Prostate gland (tissue), 2 donors: Measurements from ENCODE around the gene MR1. TPM values are rescaled to one million over a fixed set of nuclear protein-coding genes. Genes with fewer than 3 reads are reported as not detected.

Experiments used
- DNase-seq: peaks from one replicate; pipeline ENCODE4 v3.0.0-alpha.2; 2019; ENCODE audit warnings: low spot score
- H3K27ac ChIP-seq, 2 donors: fragments of 200-600 bp; sonication (generic); 2 replicates each; pipeline ENCODE4 v1.5.1; 2017 to 2019
- H3K27me3 ChIP-seq: fragments of 200-600 bp; sonication (generic); replicated peaks from 2 replicates; pipeline ENCODE4 v1.5.1; 2019; ENCODE audit not compliant: insufficient read depth
- H3K36me3 ChIP-seq, 2 donors: fragments of 200-600 bp; sonication (generic); 1 replicate in 1 of 2; 2 replicates in 1 of 2; pipeline versions ENCODE4 v1.5.1 to v1.8.1; 2017 to 2019
- H3K4me1 ChIP-seq: fragments of 200-600 bp; sonication (generic); replicated peaks from 2 replicates; pipeline ENCODE4 v1.5.1; 2019
- H3K4me3 ChIP-seq, 2 donors: fragments of 200-600 bp; sonication (generic); 2 replicates each; pipeline ENCODE4 v1.5.1; 2017 to 2019
- H3K9me3 ChIP-seq: fragments of 200-600 bp; sonication (generic); 2 replicates; pipeline ENCODE4 v1.5.1; 2017
- POLR2A ChIP-seq: fragments of 450-650 bp; IDR thresholded peaks from one replicate; pipeline ENCODE4 v1.6.1; 2016; ENCODE audit warnings: antibody characterized with exemption, mild to moderate bottlenecking
- POLR2AphosphoS5 ChIP-seq: sonication (generic); formaldehyde crosslinking; IDR thresholded peaks from one replicate; pipeline ENCODE4 v1.6.1; 2017; ENCODE audit warnings: antibody characterized with exemption
- WGBS: methylation state at CpG from one replicate; pipeline ENCODE4 v1.1.5; 2018; 5-methylcytosine and 5-hydroxymethylcytosine counted together
- intact Hi-C: fragments of 100-400 bp; cut with DNase I; formaldehyde crosslinking; loops from one replicate; pipeline ENCODE4 v1.14.2; 2022
- total RNA-seq, 2 donors: library from RNA; depleted of rRNA; stranded (reverse); fragments of >200 nt; gene quantifications; one replicate each; pipeline ENCODE4 v1.1.0, GENCODE V29; 2016
- TF ChIP-seq, protein P1 (sequence below), 4 experiments: fragments of 200-600 bp in 2 of 4; fragments of 450-650 bp in 2 of 4; sonication (generic) in 2 of 4; IDR thresholded peaks; 1 replicate in 3 of 4; 2 replicates in 1 of 4; pipeline ENCODE4 v1.5.1; 2016 to 2019; ENCODE audit warnings: antibody characterized with exemption in 4 of 4, mild to moderate bottlenecking in 2 of 4, moderate library complexity in 2 of 4

The MR1 gene
- total RNA-seq, 2 donors from 2014 or later = 14.3 to 17.5 TPM

DNA sequence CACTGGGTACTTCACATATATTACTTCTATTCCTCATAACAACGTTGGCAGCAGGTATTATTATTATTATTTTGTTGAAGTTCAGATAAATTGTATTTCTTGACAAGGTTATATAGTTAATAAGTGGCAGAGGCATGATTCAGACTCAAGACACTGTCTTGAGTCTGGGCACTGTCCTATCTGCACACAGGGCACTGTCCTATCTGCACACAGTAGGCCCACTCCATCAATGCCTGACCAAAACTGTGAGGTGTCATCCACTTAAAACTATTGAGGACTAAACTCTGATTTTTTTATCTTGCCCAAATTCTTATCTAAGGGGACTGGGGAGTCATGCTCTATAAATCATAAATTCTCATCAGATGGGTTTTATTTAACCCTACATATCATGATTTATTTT is 30.9 kb downstream of the MR1 start:
- H3K4me1 ChIP-seq = no peaks in the 10 kb centered on the region
- H3K9me3 ChIP-seq = no peaks in the 10 kb centered on the region
- H3K27me3 ChIP-seq = no peaks in the 10 kb centered on the region
- TF ChIP-seq, protein P1, sequence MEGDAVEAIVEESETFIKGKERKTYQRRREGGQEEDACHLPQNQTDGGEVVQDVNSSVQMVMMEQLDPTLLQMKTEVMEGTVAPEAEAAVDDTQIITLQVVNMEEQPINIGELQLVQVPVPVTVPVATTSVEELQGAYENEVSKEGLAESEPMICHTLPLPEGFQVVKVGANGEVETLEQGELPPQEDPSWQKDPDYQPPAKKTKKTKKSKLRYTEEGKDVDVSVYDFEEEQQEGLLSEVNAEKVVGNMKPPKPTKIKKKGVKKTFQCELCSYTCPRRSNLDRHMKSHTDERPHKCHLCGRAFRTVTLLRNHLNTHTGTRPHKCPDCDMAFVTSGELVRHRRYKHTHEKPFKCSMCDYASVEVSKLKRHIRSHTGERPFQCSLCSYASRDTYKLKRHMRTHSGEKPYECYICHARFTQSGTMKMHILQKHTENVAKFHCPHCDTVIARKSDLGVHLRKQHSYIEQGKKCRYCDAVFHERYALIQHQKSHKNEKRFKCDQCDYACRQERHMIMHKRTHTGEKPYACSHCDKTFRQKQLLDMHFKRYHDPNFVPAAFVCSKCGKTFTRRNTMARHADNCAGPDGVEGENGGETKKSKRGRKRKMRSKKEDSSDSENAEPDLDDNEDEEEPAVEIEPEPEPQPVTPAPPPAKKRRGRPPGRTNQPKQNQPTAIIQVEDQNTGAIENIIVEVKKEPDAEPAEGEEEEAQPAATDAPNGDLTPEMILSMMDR (IDR thresholded peaks at IDR 0.05) = no peak
- TF ChIP-seq POLR2A (no peak), POLR2AphosphoS5 (no peak)
- H3K27ac ChIP-seq = no peak overlapping the region
- intact Hi-C loops = no loop called here
- 60% methylated on average over 1 of the region's 1 CpG for WGBS
- no peak for DNase-seq
- H3K4me3 ChIP-seq = no peak overlapping the region
- H3K36me3 ChIP-seq = no peaks in the 10 kb centered on the region

GRCh38 chr1:181073638-181074037 is 39.9 kb downstream of the MR1 start:
- intact Hi-C loops = no loop called here
- H3K9me3 ChIP-seq = no peaks in the 10 kb centered on the region
- H3K27me3 ChIP-seq = no peaks in the 10 kb centered on the region
- WGBS = 20% methylated on average over 10 of the region's 10 CpGs
- peak; percentile 84 for DNase-seq
- H3K27ac ChIP-seq = peak overlapping the region in 1 of 2 donors; percentile 15
- TF ChIP-seq, protein P1 (IDR thresholded peaks at IDR 0.05) = no peak
- peak; percentile 88 for TF ChIP-seq POLR2AphosphoS5
- no peaks in the 10 kb centered on the region for H3K4me1 ChIP-seq
- no peak overlapping the region for H3K4me3 ChIP-seq
- no peaks in the 10 kb centered on the region for H3K36me3 ChIP-seq

GRCh38 chr1:181075766-181076350 is 42.1 kb downstream of the MR1 start:
- Histone ChIP-seq H3K27me3 (no peaks in the 10 kb centered on the region), H3K9me3 (no peaks in the 10 kb centered on the region), H3K4me1 (no peaks in the 10 kb centered on the region), H3K36me3 (no peaks in the 10 kb centered on the region), H3K27ac (no peak overlapping the region), H3K4me3 (no peak overlapping the region)
- intact Hi-C loops = no loop called here
- DNase-seq = no peak
- TF ChIP-seq, protein P1 (IDR thresholded peaks at IDR 0.05) = no peak
- TF ChIP-seq POLR2AphosphoS5 (no peak), POLR2A (no peak)
- 72% methylated on average over 5 of the region's 5 CpGs for WGBS

DNA sequence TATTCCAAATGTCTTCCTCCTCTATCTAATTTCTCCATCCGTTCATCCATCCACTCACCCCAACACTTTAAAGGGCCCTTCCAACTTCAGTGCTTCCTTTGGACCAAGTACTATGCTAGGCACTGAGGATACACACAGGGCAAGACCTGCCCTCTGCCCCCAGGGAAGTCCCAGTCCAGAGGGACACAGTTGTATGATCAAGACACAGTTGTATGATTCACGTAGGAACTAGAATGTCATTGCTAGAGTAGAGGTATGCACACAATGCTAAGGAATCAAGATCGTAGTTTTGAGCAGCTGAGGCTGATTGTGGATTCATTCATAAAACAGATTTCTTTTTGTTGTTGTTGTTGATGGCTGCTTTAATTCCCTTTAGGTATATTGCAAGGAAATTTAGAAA is 43.1 kb downstream of the MR1 start:
- H3K9me3 ChIP-seq = no peaks in the 10 kb centered on the region
- no peak for DNase-seq
- H3K4me1 ChIP-seq = no peaks in the 10 kb centered on the region
- 82% methylated on average over 3 of the region's 3 CpGs for WGBS
- TF ChIP-seq POLR2A (no peak), POLR2AphosphoS5 (no peak)
- TF ChIP-seq, protein P1 (IDR thresholded peaks at IDR 0.05) = no peak
- intact Hi-C loops = no loop called here
- H3K27me3 ChIP-seq = no peaks in the 10 kb centered on the region
- H3K4me3 ChIP-seq = no peak overlapping the region
- no peaks in the 10 kb centered on the region for H3K36me3 ChIP-seq
- H3K27ac ChIP-seq = no peak overlapping the region

DNA sequence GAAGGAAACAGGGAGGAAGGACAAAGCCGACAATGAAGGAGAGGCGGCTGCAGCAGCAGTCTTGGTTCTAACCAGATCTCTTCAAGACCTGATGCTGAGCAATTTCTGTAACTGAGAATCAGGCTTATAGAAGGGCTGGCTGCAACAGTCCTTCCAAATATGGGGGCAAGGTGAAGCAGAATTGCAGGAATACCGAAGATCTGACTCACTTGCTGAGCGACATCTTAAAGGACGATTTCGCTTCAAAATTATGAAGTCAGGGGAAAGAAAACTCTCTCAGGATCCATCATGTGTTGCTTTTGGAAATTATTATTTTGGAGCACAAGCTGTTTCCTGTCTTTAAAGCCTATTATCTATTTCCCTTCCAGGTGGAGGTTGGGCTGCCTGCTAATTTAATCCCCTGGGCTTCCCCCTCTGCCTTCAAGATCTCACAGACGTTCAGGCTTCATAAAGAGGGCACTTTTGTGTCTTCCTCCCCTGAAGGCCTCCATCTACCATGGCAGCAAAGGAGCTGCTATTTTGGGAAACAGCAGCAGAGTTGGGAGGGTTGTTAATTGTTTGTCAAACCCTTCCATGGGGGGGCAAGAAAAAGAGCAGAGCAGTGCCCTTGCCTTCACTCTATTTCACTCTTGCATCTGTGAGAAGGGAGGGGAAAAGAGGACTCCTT is 43.9 kb downstream of the MR1 start:
- 81% methylated on average over 7 of the region's 7 CpGs for WGBS
- DNase-seq = no peak
- Histone ChIP-seq H3K9me3 (no peaks in the 10 kb centered on the region), H3K4me3 (no peak overlapping the region), H3K27me3 (no peaks in the 10 kb centered on the region), H3K4me1 (no peaks in the 10 kb centered on the region), H3K36me3 (no peaks in the 10 kb centered on the region), H3K27ac (no peak overlapping the region)
- TF ChIP-seq POLR2A (no peak), POLR2AphosphoS5 (no peak)
- TF ChIP-seq, protein P1 (IDR thresholded peaks at IDR 0.05) = no peak
- intact Hi-C loops = no loop called here
